Neural progenitor cell (in vitro differentiated cells): ENCODE measurements around the gene IQSEC3.
A peak's percentile ranks its signal among the peaks of the same experiment; 100 is the strongest.

Source experiments
- EZH2phosphoT487 ChIP-seq: fragments of 200-600 bp; sonication (generic); IDR thresholded peaks from 2 replicates; pipeline ENCODE4 v1.6.1; 2017; ENCODE audit warnings: antibody characterized with exemption
- TF ChIP-seq, protein P1 (sequence below): fragments of 200-600 bp; sonication (generic); IDR thresholded peaks from 2 replicates; pipeline ENCODE4 v1.5.1; 2017; ENCODE audit warnings: antibody characterized with exemption, mild to moderate bottlenecking

GRCh38 chr12:203462-204260 lies 137.1 kb downstream of the IQSEC3 start:
- TF ChIP-seq, protein P1, sequence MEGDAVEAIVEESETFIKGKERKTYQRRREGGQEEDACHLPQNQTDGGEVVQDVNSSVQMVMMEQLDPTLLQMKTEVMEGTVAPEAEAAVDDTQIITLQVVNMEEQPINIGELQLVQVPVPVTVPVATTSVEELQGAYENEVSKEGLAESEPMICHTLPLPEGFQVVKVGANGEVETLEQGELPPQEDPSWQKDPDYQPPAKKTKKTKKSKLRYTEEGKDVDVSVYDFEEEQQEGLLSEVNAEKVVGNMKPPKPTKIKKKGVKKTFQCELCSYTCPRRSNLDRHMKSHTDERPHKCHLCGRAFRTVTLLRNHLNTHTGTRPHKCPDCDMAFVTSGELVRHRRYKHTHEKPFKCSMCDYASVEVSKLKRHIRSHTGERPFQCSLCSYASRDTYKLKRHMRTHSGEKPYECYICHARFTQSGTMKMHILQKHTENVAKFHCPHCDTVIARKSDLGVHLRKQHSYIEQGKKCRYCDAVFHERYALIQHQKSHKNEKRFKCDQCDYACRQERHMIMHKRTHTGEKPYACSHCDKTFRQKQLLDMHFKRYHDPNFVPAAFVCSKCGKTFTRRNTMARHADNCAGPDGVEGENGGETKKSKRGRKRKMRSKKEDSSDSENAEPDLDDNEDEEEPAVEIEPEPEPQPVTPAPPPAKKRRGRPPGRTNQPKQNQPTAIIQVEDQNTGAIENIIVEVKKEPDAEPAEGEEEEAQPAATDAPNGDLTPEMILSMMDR = peak; percentile 30
- TF ChIP-seq EZH2phosphoT487 = peak; percentile 69
